ENCODE measurements around the gene DHX8. TPM values are rescaled to one million over a fixed set of nuclear protein-coding genes. Genes with fewer than 3 reads are reported as not detected.

The DHX8 gene
- total RNA-seq, 1 experiment from 2014 or later: 94.8 TPM

- H3K36me3 Mint-ChIP-seq (ENCODE audit: insufficient read depth, unreplicated experiment): peaks cover 66% of the 10 kb centered on the region
- intact Hi-C loops (cut with micrococcal nuclease; ENCODE audit: unreplicated experiment): no loop called here
- CTCF ChIA-PET: interaction anchor here (0.6 to 0.9 kb wide), 3 partner anchors 26 to 151 kb away, joined by 3 to 5 read pairs (median 3); no protein-coding TSS in a partner anchor
Measured at GRCh38 chr17:43524945-43525575, 41.3 kb downstream of the DHX8 start.

GRCh38 chr17:43526886-43527648, 43.3 kb downstream of the DHX8 start:
- BruUV-seq (replicated peaks): no TSS peak
- Mint-ChIP-seq H3K4me3 (ENCODE audit: low read depth, unreplicated experiment) (no peak overlapping the region), H3K27me3 (ENCODE audit: unreplicated experiment) (no peaks in the 10 kb centered on the region), H3K27ac (ENCODE audit: unreplicated experiment) (no peak overlapping the region), H3K4me1 (ENCODE audit: low read depth, unreplicated experiment) (peaks cover 11% of the 10 kb centered on the region), H3K36me3 (ENCODE audit: insufficient read depth, unreplicated experiment) (peaks cover 63% of the 10 kb centered on the region), H3K9me3 (ENCODE audit: low read depth, unreplicated experiment) (no peaks in the 10 kb centered on the region)
- TF ChIP-seq CTCF (IDR thresholded peaks at IDR 0.05; ENCODE audit: unreplicated experiment): no peak
- intact Hi-C loops (cut with micrococcal nuclease; ENCODE audit: unreplicated experiment): no loop called here
- CTCF ChIA-PET: interaction anchor here (1.1 to 1.3 kb wide), 3 partner anchors 14 to 147 kb away, joined by 3 read pairs; no protein-coding TSS in a partner anchor
- no peak for DNase-seq

More at GRCh38 chr17:43524945-43525575, 41.3 kb downstream of the DHX8 start:
- no peak for DNase-seq
- no peak overlapping the region for H3K4me3 Mint-ChIP-seq (ENCODE audit: low read depth, unreplicated experiment)
- H3K27ac Mint-ChIP-seq (ENCODE audit: unreplicated experiment): no peak overlapping the region
- no peaks in the 10 kb centered on the region for H3K9me3 Mint-ChIP-seq (ENCODE audit: low read depth, unreplicated experiment)
- TSS peak; percentile 16 for BruUV-seq (replicated peaks)
- no peak for TF ChIP-seq CTCF (IDR thresholded peaks at IDR 0.05; ENCODE audit: unreplicated experiment)
- H3K27me3 Mint-ChIP-seq (ENCODE audit: unreplicated experiment): no peaks in the 10 kb centered on the region
- peaks cover 11% of the 10 kb centered on the region for H3K4me1 Mint-ChIP-seq (ENCODE audit: low read depth, unreplicated experiment)

- intact Hi-C loops (cut with micrococcal nuclease; ENCODE audit: unreplicated experiment): no loop called here
- Mint-ChIP-seq H3K4me1 (ENCODE audit: low read depth, unreplicated experiment) (peaks cover 11% of the 10 kb centered on the region), H3K36me3 (ENCODE audit: insufficient read depth, unreplicated experiment) (peaks cover 61% of the 10 kb centered on the region), H3K27me3 (ENCODE audit: unreplicated experiment) (no peaks in the 10 kb centered on the region), H3K27ac (ENCODE audit: unreplicated experiment) (peak overlapping the region; percentile 31), H3K4me3 (ENCODE audit: low read depth, unreplicated experiment) (no peak overlapping the region), H3K9me3 (ENCODE audit: low read depth, unreplicated experiment) (no peaks in the 10 kb centered on the region)
- CTCF ChIA-PET: interaction anchor here (0.6 kb wide), 1 partner anchor 464 kb away, joined by 6 read pairs; no protein-coding TSS in a partner anchor
- no TSS peak for BruUV-seq (replicated peaks)
- TF ChIP-seq CTCF (IDR thresholded peaks at IDR 0.05; ENCODE audit: unreplicated experiment): no peak
- DNase-seq: no peak
Measured at GRCh38 chr17:43528319-43528987, 44.7 kb downstream of the DHX8 start.

- intact Hi-C loops (cut with micrococcal nuclease; ENCODE audit: unreplicated experiment): no loop called here
- H3K4me1 Mint-ChIP-seq (ENCODE audit: low read depth, unreplicated experiment): peaks cover 11% of the 10 kb centered on the region
- H3K4me3 Mint-ChIP-seq (ENCODE audit: low read depth, unreplicated experiment): no peak overlapping the region
- H3K9me3 Mint-ChIP-seq (ENCODE audit: low read depth, unreplicated experiment): no peaks in the 10 kb centered on the region
- H3K36me3 Mint-ChIP-seq (ENCODE audit: insufficient read depth, unreplicated experiment): peaks cover 57% of the 10 kb centered on the region
- H3K27ac Mint-ChIP-seq (ENCODE audit: unreplicated experiment): peak overlapping the region; percentile 31
- DNase-seq: no peak
- CTCF ChIA-PET: interaction anchor here (0.6 kb wide), 1 partner anchor 463 kb away, joined by 6 read pairs; no protein-coding TSS in a partner anchor
- no peak for TF ChIP-seq CTCF (IDR thresholded peaks at IDR 0.05; ENCODE audit: unreplicated experiment)
- no peaks in the 10 kb centered on the region for H3K27me3 Mint-ChIP-seq (ENCODE audit: unreplicated experiment)
- BruUV-seq (replicated peaks): no TSS peak
Measured at GRCh38 chr17:43528988-43529814, 45.4 kb downstream of the DHX8 start.

Data from Calu3 (cell line).